Upper lobe of left lung (tissue), 6 donors: ENCODE results near the gene SNX10. TPM values are rescaled to one million over a fixed set of nuclear protein-coding genes. Genes with fewer than 3 reads are reported as not detected.

Source experiments
- ATAC-seq, 2 donors: fragments of 200-7000 bp; cut with Tn5 transposase; one replicate each; pipeline ENCODE4 v1.9.1; 2022; ENCODE audit warnings: mild to moderate bottlenecking in 2 of 2, moderate library complexity in 2 of 2; ENCODE audit not compliant: low FRiP score in 2 of 2
- DNase-seq, 2 donors: peaks; one replicate each; pipeline ENCODE4 v3.0.0-alpha.2; 2019 to 2020
- H3K27ac ChIP-seq, 4 donors: fragments of 200-600 bp; sonication (generic); one replicate each; pipeline ENCODE4 v1.5.1; 2016 to 2019
- H3K27me3 ChIP-seq, 4 donors: fragments of 200-600 bp; sonication (generic); one replicate each; pipeline ENCODE4 v1.5.1; 2017 to 2019
- H3K36me3 ChIP-seq, 4 donors: fragments of 200-600 bp; sonication (generic); one replicate each; pipeline ENCODE4 v1.5.1; 2016 to 2019
- H3K4me1 ChIP-seq, 4 donors: fragments of 200-600 bp; sonication (generic); one replicate each; pipeline ENCODE4 v1.5.1; 2018 to 2019
- H3K4me3 ChIP-seq, 4 donors: fragments of 200-600 bp; sonication (generic); one replicate each; pipeline ENCODE4 v1.5.1; 2017 to 2019; ENCODE audit warnings: mild to moderate bottlenecking in 2 of 4, moderate library complexity in 1 of 4
- H3K9me3 ChIP-seq, 4 donors: fragments of 200-600 bp; sonication (generic); one replicate each; pipeline ENCODE4 v1.5.1; 2018 to 2019
- EP300 ChIP-seq, 4 donors: sonication (generic); formaldehyde crosslinking; IDR thresholded peaks; one replicate each; pipeline ENCODE4 v1.5.1; 2017; ENCODE audit warnings: antibody characterized with exemption in 4 of 4, control low read depth in 2 of 4
- POLR2A ChIP-seq, 4 donors: fragments of 450-650 bp; IDR thresholded peaks; one replicate each; pipeline ENCODE4 v1.5.1; 2016 to 2017; ENCODE audit warnings: antibody characterized with exemption in 4 of 4, mild to moderate bottlenecking in 2 of 4
- POLR2AphosphoS5 ChIP-seq, 2 donors: sonication (generic); formaldehyde crosslinking; IDR thresholded peaks; one replicate each; pipeline ENCODE4 v1.5.1; 2017; ENCODE audit warnings: antibody characterized with exemption in 2 of 2
- WGBS, 2 donors: methylation state at CpG; one replicate each; pipeline ENCODE4 v1.1.5; 2017 to 2018; 5-methylcytosine and 5-hydroxymethylcytosine counted together
- total RNA-seq, 6 donors: library from RNA; depleted of rRNA in 4 of 6; stranded (reverse); fragments of >200 nt in 4 of 6; gene quantifications; one replicate each; pipeline versions ENCODE4 v1.1.0 to v1.2.1, GENCODE V29; 2016 to 2021
- TF ChIP-seq, protein P1 (sequence below), 6 experiments: fragments of 450-650 bp in 4 of 6; fragments of 200-600 bp in 2 of 6; sonication (generic) in 2 of 6; IDR thresholded peaks; one replicate each; pipeline ENCODE4 v1.5.1; 2016 to 2019; ENCODE audit warnings: antibody characterized with exemption in 6 of 6
- donor health status: DM: no; HTN: no; CAD: no; lungs with moderate emphysema.
- donor health status: DM: no; HTN: yes; CAD: no; lungs with severe emphysema.

SNX10 gene
- total RNA-seq, 6 donors from 2014 or later = 24.1 to 78.6 (median 36.4) TPM

DNA sequence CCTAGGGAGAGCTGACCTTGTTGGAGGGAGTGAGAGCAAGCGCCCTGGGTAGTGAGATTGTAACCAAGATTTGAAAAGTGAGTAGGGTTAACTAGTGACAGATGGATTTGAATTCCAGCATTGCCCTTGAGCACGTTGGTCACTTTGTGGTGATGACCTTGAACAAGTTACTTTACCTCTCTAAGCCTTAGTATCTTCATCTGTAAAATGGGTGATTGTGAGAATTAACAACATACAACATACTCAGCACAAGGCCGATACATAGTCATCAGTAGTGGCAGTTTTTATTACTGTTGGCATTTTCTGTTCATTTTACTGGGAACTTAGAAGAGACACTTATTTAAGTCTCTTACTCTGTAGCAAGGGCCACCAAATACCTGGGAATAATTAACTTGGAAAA, 25.5 kb downstream of the SNX10 start:
- Histone ChIP-seq H3K27ac (no peak overlapping the region), H3K27me3 (no peaks in the 10 kb centered on the region), H3K36me3 (no peaks in the 10 kb centered on the region), H3K9me3 (no peaks in the 10 kb centered on the region), H3K4me1 (peaks cover 0 to 2% (median 0%) of the 10 kb centered on the region in 4 donors), H3K4me3 (no peak overlapping the region)
- TF ChIP-seq POLR2AphosphoS5 (IDR thresholded peaks at IDR 0.05) (no peak), EP300 (IDR thresholded peaks at IDR 0.05) (no peak), POLR2A (IDR thresholded peaks at IDR 0.05) (no peak)
- TF ChIP-seq, protein P1, sequence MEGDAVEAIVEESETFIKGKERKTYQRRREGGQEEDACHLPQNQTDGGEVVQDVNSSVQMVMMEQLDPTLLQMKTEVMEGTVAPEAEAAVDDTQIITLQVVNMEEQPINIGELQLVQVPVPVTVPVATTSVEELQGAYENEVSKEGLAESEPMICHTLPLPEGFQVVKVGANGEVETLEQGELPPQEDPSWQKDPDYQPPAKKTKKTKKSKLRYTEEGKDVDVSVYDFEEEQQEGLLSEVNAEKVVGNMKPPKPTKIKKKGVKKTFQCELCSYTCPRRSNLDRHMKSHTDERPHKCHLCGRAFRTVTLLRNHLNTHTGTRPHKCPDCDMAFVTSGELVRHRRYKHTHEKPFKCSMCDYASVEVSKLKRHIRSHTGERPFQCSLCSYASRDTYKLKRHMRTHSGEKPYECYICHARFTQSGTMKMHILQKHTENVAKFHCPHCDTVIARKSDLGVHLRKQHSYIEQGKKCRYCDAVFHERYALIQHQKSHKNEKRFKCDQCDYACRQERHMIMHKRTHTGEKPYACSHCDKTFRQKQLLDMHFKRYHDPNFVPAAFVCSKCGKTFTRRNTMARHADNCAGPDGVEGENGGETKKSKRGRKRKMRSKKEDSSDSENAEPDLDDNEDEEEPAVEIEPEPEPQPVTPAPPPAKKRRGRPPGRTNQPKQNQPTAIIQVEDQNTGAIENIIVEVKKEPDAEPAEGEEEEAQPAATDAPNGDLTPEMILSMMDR (IDR thresholded peaks at IDR 0.05) = no peak
- no peak for DNase-seq
- no peak for ATAC-seq
- WGBS, 2 donors = 89 to 93% methylated on average over 3 of the region's 3 CpGs

DNA sequence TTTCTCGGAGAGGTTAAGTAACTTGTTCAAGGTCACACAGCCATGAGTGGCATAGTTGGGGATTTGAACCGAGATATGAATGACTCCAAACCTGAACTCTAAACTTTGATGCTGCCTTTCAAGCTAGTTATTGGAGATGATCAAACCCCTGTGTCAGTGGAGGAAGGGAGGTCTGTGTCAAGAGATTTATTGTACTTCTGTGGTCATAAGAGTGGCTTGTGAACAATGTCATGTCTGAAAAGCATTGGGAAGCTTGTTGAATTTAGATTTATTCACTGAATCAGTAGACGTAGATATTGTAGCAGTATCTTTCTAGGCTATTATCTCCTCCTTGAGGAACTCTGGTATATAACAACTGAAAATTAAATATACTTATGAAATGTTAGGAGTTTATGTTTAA, 27.3 kb downstream of the SNX10 start:
- DNase-seq (no peak), ATAC-seq (no peak)
- no peak for TF ChIP-seq POLR2A (IDR thresholded peaks at IDR 0.05)
- TF ChIP-seq EP300 (IDR thresholded peaks at IDR 0.05) = no peak
- TF ChIP-seq, protein P1 (IDR thresholded peaks at IDR 0.05) = no peak
- no peak for TF ChIP-seq POLR2AphosphoS5 (IDR thresholded peaks at IDR 0.05)
- no peaks in the 10 kb centered on the region for H3K27me3 ChIP-seq
- H3K9me3 ChIP-seq = no peaks in the 10 kb centered on the region
- H3K27ac ChIP-seq = no peak overlapping the region
- no peaks in the 10 kb centered on the region for H3K36me3 ChIP-seq
- 76 to 78% methylated on average over 3 of the region's 3 CpGs for WGBS, 2 donors
- no peak overlapping the region for H3K4me3 ChIP-seq
- H3K4me1 ChIP-seq = no peaks in the 10 kb centered on the region

DNA sequence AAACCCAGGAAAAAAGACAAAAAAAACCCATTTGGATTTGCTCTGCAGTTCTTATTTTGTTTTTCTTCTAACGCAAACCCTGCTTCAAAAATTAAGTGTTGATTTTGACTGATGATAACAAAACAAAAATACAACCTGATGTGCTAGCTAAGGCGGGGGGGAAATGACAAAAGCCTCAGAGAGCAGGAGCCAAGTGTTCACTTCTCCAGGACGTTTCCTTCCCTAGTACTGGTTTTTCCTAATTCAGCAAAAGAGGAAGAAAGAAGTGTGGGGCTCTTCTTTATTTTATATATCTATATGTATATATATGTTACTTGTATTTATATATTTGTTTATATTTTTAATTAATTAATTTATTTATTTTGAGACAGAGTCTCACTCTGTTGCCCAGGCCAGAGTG, 28.0 kb downstream of the SNX10 start:
- TF ChIP-seq POLR2A (IDR thresholded peaks at IDR 0.05) (no peak), EP300 (IDR thresholded peaks at IDR 0.05) (no peak), POLR2AphosphoS5 (IDR thresholded peaks at IDR 0.05) (no peak)
- TF ChIP-seq, protein P1 (IDR thresholded peaks at IDR 0.05) = no peak
- H3K36me3 ChIP-seq = no peaks in the 10 kb centered on the region
- H3K4me3 ChIP-seq = no peak overlapping the region
- no peak for ATAC-seq
- 53 to 59% methylated on average over 3 of the region's 3 CpGs for WGBS, 2 donors
- no peaks in the 10 kb centered on the region for H3K27me3 ChIP-seq
- H3K9me3 ChIP-seq = no peaks in the 10 kb centered on the region
- H3K27ac ChIP-seq = no peak overlapping the region
- H3K4me1 ChIP-seq = no peaks in the 10 kb centered on the region
- DNase-seq = no peak

DNA sequence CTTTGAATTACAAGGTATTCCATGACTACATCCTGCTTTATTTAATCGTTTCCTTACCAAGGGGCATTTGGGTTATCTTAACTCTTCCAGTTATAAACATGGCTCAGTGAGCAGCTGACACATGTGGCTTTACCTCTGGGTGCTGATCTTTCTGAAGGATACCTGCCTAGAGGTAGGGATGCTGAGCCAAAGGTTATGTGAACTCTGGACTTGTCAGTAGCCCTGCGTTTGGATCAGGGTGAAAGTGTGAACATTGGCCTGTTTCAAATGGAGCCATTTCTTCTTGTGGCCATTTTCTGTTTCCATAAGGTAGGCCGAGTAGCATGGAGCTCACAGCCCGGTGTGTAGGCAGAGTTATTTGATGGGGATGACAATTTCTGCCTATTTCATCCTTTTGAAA, 29.2 kb downstream of the SNX10 start:
- Histone ChIP-seq H3K36me3 (no peaks in the 10 kb centered on the region), H3K4me1 (no peaks in the 10 kb centered on the region), H3K9me3 (no peaks in the 10 kb centered on the region), H3K4me3 (no peak overlapping the region), H3K27me3 (no peaks in the 10 kb centered on the region), H3K27ac (no peak overlapping the region)
- no peak for TF ChIP-seq POLR2AphosphoS5 (IDR thresholded peaks at IDR 0.05)
- TF ChIP-seq EP300 (IDR thresholded peaks at IDR 0.05) = no peak
- TF ChIP-seq, protein P1 (IDR thresholded peaks at IDR 0.05) = no peak
- no peak for TF ChIP-seq POLR2A (IDR thresholded peaks at IDR 0.05)
- no peak for DNase-seq
- no peak for ATAC-seq
- 90 to 92% methylated on average over 4 of the region's 4 CpGs for WGBS, 2 donors

DNA sequence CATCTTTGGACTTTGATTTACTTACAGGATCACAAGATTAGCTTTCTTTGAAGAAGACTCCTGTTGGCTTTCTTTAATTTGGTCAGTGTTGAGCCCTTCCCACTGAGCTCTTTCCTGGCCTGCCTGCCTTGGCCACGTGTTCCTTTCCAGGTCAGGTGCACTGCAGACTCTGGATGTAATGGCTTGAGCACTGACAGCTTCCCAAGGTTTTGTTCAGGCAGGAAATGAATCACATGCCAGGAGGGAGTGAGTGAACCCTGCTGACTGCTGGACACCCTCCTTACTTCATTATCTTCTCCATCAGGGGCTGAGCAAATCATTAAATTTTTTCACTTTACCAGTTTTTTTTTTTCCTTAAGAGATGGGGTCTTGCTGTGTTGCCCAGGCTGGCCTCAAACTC, 29.8 kb downstream of the SNX10 start:
- TF ChIP-seq POLR2A (IDR thresholded peaks at IDR 0.05) (no peak), POLR2AphosphoS5 (IDR thresholded peaks at IDR 0.05) (no peak)
- TF ChIP-seq, protein P1 (IDR thresholded peaks at IDR 0.05) = no peak
- no peak for DNase-seq

More for the DNA sequence above, 29.8 kb downstream of the SNX10 start:
- Histone ChIP-seq H3K27ac (no peak overlapping the region), H3K36me3 (no peaks in the 10 kb centered on the region), H3K9me3 (no peaks in the 10 kb centered on the region), H3K27me3 (no peaks in the 10 kb centered on the region), H3K4me3 (no peak overlapping the region), H3K4me1 (no peaks in the 10 kb centered on the region)
- no peak for ATAC-seq
- 58 to 65% methylated on average over 1 of the region's 1 CpG for WGBS, 2 donors
